Measurements from ENCODE around the gene PHF2.

GRCh38 chr9:93711002-93711401, 134.6 kb downstream of the PHF2 start:
- TF ChIP-seq CTCF (IDR thresholded peaks at IDR 0.05 in 2 of 3, conservative IDR thresholded peaks at IDR 0.05 in 1 of 3; ENCODE audit: insufficient read depth in 2 of 3, low read depth in 1 of 3, low read length in 3 of 3) (no peak), KDM4B (IDR thresholded peaks at IDR 0.05; ENCODE audit: borderline replicate concordance in 2 of 2, low read depth in 1 of 2) (no peak), REST (IDR thresholded peaks at IDR 0.05; ENCODE audit: borderline replicate concordance) (no peak), REST (CRISPR knock-in tag; IDR thresholded peaks at IDR 0.05; ENCODE audit: low read depth) (no peak), SLC30A9 (CRISPR knock-in tag; IDR thresholded peaks at IDR 0.05) (no peak), RBM25 (IDR thresholded peaks at IDR 0.05; ENCODE audit: low read depth, low read length, severe bottlenecking) (no peak), HNRNPL (IDR thresholded peaks at IDR 0.05; ENCODE audit: low read depth, low read length) (no peak), ZNF780A (CRISPR knock-in tag; IDR thresholded peaks at IDR 0.05) (no peak), MAX (CRISPR knock-in tag; IDR thresholded peaks at IDR 0.05) (no peak), HEY1 (CRISPR knock-in tag; IDR thresholded peaks at IDR 0.05; ENCODE audit: borderline replicate concordance) (no peak)
